ENCODE data around the gene GLDN. TPM values are rescaled to one million over a fixed set of nuclear protein-coding genes. Genes with fewer than 3 reads are reported as not detected.

Gene GLDN
- 10 to 100 TPM in 1 of 4 donors, 1 to 10 TPM in 2, under 1 TPM in 1; 0.77 to 11.8 (median 3.7) TPM for total RNA-seq

DNA sequence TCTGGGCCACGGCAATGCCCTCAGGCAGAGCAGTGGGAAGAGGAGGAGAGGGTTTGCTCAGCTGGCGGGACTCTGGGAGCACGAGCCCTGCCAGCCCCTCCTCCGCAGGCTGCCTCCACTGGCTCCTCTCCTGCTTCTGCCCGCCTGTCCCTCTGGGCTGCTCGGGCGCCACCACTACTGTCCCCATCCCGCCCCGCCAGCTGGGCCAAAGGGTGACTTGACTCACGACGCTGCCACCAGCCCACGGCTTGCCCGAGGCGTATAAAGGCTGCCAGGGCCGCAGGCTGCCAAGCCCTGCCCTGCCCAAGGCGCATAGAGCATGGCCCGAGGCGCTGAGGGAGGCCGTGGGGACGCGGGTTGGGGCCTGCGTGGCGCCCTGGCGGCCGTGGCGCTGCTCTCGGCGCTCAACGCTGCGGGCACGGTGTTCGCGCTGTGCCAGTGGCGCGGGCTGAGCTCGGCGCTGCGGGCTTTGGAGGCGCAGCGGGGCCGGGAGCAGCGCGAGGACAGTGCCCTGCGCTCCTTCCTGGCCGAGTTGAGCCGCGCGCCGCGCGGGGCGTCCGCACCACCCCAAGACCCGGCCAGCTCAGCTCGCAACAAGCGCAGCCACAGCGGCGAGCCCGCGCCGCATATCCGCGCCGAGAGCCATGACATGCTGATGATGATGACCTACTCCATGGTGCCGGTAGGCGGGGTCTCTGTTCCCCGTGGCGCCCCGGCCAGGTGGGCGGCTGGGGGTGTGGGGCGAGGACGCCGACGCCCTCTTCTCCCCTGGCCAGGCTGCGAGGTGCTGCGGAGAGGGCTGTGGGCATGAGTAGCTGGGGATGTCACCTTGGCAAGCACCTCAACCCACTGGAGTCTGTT is at the start of gene GLDN:
Gene GLDN (plus strand): TSS at position 290 of the 861 bp plus-strand sequence. CDS start 30 bp downstream, at position 320.
- intact Hi-C loops (cut with DNase I; ENCODE audit: low total_unique reads), result no loop called here

GRCh38 chr15:51298620-51299019 is 42.8 kb upstream of the GLDN start:
- no peak for DNase-seq
- no peak overlapping the region for H3K4me3 ChIP-seq
- H3K9me3 ChIP-seq, result no peaks in the 10 kb centered on the region
- no peaks in the 10 kb centered on the region for H3K27me3 ChIP-seq
- no peaks in the 10 kb centered on the region for H3K4me1 ChIP-seq
- H3K36me3 ChIP-seq, result no peaks in the 10 kb centered on the region
- TF ChIP-seq, protein P1, sequence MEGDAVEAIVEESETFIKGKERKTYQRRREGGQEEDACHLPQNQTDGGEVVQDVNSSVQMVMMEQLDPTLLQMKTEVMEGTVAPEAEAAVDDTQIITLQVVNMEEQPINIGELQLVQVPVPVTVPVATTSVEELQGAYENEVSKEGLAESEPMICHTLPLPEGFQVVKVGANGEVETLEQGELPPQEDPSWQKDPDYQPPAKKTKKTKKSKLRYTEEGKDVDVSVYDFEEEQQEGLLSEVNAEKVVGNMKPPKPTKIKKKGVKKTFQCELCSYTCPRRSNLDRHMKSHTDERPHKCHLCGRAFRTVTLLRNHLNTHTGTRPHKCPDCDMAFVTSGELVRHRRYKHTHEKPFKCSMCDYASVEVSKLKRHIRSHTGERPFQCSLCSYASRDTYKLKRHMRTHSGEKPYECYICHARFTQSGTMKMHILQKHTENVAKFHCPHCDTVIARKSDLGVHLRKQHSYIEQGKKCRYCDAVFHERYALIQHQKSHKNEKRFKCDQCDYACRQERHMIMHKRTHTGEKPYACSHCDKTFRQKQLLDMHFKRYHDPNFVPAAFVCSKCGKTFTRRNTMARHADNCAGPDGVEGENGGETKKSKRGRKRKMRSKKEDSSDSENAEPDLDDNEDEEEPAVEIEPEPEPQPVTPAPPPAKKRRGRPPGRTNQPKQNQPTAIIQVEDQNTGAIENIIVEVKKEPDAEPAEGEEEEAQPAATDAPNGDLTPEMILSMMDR (IDR thresholded peaks at IDR 0.05), result no peak
- TF ChIP-seq POLR2A (IDR thresholded peaks at IDR 0.05), result no peak
- intact Hi-C loops (cut with DNase I; ENCODE audit: low total_unique reads), result no loop called here
- peak overlapping the region in 1 of 2 donors; percentile 22 for H3K27ac ChIP-seq

More for the DNA sequence above, at the start of gene GLDN:
- peak within 1 kb of the TSS in 1 of 2 donors; percentile 23 for H3K4me3 ChIP-seq
- peak in 1 of 2 donors; percentile 31 for DNase-seq
- no peaks in the 10 kb centered on the region for H3K36me3 ChIP-seq
- H3K27me3 ChIP-seq, result no peaks in the 10 kb centered on the region
- no peaks in the 10 kb centered on the region for H3K4me1 ChIP-seq
- no peaks in the 10 kb centered on the region for H3K9me3 ChIP-seq
- H3K27ac ChIP-seq, result peak within 1 kb of the TSS in 1 of 2 donors; percentile 7
- TF ChIP-seq, protein P1 (IDR thresholded peaks at IDR 0.05), result no peak
- TF ChIP-seq POLR2A (IDR thresholded peaks at IDR 0.05), result no peak

DNA sequence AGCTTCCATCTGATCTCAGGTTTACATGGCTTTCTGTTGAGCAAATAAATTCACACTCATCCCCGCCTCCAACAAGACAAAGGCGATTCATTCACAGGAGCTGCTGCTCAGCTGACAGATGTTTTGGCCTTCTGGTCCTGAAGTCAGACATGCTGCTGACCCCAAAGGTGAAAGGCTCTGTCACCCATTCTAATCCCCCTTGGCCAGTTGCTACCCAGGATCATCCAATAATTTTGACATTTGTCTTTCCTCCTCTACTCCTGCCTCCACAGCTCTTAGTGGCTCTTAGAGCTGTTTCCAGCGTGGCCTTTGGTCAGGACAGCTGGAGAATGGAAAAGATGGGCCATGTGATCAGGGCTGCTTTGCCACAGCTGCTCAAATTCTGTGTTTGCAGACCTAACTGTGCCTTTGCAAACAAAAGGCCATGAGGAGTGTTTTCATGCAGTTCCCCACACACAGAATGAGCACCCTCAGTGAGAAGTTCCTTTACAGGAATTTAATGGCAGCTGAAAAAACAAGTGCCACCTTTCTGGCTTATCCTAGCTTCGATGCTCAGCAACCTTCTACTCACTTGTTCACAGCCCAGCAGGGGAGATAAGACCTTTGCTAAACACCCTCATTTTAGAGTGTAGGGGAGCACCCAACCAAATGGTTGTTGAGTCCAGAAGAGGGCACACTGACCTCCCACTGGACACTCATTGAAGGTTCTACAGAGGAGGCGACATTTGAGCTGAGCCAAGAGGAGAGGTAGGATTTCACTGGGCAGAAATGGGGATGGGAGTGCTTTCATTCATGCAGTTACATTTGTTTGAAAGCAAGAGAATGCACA is 42.1 kb upstream of the GLDN start:
- Histone ChIP-seq H3K4me1 (no peaks in the 10 kb centered on the region), H3K36me3 (no peaks in the 10 kb centered on the region), H3K27me3 (no peaks in the 10 kb centered on the region), H3K27ac (peak overlapping the region in 1 of 2 donors; percentile 22), H3K4me3 (no peak overlapping the region), H3K9me3 (no peaks in the 10 kb centered on the region)
- intact Hi-C loops (cut with DNase I; ENCODE audit: low total_unique reads), result no loop called here
- DNase-seq, result no peak
- TF ChIP-seq, protein P1 (IDR thresholded peaks at IDR 0.05), result no peak
- TF ChIP-seq POLR2A (IDR thresholded peaks at IDR 0.05), result no peak

GRCh38 chr15:51302480-51302879 is 39.0 kb upstream of the GLDN start:
- DNase-seq, result no peak
- no peak overlapping the region for H3K27ac ChIP-seq
- no peaks in the 10 kb centered on the region for H3K9me3 ChIP-seq
- TF ChIP-seq, protein P1 (IDR thresholded peaks at IDR 0.05), result no peak
- TF ChIP-seq POLR2A (IDR thresholded peaks at IDR 0.05), result no peak
- no peak overlapping the region for H3K4me3 ChIP-seq
- H3K27me3 ChIP-seq, result no peaks in the 10 kb centered on the region
- no peaks in the 10 kb centered on the region for H3K36me3 ChIP-seq
- intact Hi-C loops (cut with DNase I; ENCODE audit: low total_unique reads), result no loop called here
- no peaks in the 10 kb centered on the region for H3K4me1 ChIP-seq
